NCI-H2196 treated with DMSO at 0.1 percent for 48 hours (cell line): Measurements from ENCODE around the gene GSG1L.
"Not testable (repeated sequence)": the region's sequence is repeated elsewhere in the genome, so short reads cannot be mapped to it uniquely, and the experiment has no call there.

Experiments used
- DNase-seq: peaks from one replicate; lab custom pipeline; 2025; ENCODE audit not compliant: unreplicated experiment; lab: John Stamatoyannopoulos, UW

The GSG1L gene

DNA sequence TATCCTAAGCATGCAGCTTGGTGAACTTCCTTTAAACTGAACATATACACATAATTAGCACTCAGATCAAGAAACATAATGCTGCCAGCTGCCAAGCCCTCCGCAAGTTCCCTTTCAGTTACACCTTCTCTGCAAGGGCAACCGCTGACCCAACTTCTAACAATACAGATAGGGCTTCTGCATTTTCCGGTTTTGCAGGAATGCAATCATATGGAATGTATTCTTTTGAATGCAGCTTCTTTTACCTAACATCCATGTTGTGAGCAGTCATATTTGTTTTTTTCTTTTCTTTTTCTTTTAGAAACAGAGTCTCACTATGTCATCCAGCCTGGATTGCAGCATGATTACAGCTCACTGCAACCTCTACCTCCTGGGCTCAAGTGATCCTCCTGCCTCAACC is 110.7 kb downstream of the GSG1L start:
- DNase-seq: no peak

DNA sequence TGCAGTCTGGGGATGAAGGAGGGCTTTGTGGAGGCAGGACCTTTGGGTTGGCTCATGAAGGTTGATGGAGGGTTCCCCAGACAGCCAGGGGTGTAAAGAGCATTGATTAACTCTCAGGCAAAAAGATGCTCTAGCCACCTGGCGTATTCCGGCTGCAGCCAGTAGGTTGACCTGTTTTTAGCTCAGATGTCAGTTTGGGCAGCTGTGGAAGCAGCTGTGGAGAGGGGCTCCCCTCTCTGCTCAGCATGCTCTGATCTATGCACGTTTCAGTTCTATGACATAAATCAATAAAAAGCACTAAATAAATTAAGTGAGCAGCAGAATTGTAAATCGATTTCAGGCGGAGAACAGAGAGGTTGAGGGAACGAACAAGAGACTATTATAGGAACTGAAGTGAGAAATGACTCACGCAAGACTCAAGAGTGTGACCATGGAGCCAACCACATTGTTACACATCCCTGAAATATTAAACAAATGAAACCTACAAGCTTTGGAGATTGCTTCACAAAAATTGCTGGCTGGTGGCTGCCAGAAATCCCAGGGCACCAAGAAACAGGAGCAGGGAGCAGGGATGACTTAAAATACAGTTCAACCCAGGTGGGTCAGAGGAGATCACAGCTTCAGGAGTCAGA is 111.9 kb downstream of the GSG1L start:
- no peak for DNase-seq

DNA sequence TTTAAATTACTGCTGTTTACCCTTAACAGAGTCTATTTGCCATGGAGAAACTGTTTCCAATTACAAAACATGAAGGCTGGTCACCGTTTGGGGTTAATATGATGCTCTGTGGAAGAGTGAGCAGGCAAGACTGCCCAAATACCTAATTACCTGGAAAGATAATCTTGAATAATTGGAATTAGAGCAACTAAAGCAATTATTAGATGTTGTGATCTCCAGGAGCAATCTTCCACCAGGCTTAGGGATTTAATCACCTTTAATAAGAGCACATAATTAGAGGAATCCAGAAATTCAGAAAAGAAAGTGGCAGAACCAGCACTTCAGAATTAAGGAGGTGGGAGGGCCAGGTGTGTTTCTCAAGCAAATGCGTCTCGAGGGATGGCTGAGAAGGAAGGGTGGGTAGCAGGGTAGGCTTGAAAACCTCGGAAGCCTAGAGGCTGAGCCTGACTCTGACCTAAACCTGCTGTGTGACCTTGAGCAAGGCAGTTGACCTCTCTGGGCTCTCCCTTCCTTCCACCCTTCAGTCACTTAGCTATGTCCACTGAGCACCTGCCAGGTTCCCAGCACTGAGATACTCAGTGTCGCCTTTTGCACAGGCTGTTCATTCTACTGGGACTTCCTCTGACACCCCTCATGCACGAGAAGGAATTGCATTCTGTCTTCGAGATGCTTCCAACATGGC is 113.2 kb downstream of the GSG1L start:
- no peak for DNase-seq

DNA sequence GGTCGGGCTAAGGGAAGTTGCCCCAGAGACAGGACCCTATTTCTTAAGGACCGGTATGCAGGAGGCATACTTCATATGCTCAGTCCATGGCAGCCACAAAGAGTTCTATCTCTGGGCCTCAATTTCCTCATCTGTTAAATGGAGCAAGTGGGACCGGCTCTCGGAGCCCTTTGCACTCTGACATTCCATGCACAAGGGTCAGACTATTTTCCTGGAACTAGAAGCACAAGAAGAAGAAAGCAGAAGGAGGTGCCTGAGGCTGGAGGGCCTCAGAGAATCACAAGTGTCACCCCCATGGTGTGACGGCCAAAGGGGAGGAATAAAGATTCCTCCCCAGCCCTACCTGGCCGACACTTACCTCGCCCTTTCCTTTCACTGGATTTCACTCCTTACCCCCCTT is 115.8 kb downstream of the GSG1L start:
- no peak for DNase-seq

DNA sequence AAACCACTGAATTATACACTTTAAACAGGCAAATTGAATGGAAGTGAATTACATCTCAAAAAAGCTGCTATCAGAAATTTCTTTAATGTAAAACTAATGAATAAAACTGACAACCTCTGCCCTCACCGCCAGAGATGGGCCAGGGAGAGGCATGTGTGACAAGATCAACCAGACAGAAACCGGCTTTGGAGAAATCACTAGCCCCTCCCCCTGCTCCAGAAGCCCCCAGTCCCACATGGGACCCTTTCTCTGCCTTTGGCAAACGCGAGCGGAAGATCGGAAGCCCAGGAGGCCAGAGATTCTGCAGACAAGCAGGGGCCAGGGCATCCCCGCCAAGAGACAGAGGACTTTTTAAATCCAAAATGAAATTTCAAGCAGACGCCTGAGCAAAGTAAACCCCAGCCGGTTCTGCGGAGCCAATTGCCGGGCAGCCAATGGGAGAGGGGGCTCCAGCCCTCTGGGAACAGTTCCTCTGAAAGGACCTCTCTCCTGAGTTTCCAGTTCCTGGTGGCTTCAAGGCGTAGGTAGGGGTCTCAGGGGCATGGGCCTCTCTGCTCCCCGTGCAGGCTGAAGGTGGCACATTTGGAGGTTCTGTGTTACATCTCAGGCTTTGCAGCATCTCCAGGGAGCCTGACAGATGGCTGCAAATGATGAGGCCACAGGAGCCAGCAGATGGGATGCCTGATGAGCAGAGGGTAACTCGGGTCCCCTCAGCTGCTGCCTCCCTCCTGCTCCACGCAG is 118.1 kb downstream of the GSG1L start:
- no peak for DNase-seq

DNA sequence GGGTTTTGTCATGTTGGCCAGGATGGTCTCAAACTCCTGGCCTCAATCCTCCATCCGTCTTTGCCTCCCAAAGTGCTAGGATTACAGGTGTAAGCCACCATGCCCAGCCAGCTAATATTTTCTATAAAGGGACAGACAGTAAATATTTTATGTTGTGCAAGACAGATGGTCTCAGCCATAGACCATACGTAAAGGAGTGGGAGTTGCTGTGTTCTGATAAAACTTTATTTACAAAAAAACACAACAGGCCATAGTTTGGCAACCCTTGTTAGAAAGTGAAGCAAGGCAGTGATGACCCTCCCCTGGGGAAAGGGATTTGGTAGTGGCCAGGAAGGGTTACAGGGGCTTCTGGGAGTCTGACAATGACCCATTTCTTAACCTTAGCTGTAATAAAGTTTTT is 119.7 kb downstream of the GSG1L start:
- DNase-seq: no peak

DNA sequence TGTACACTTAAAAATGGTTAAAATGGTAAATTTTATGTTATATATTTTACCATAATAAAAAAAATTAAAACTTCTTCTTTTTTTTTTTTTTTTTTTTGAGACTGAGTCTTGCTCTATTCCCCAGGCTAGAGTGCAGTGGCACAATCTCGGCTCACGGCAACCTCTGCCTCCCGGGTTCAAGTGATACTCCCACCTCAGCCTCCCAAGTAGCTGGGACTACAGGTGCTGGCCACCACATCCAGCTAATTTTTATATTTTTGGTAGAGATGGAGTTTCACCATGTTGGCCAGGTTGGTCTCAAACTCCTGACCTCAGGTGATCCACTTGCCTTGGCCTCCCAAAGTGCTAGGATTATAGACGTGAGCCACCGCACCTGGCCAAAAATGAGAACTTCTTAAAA is 121.4 kb downstream of the GSG1L start:
- not testable (repeated sequence) for DNase-seq

DNA sequence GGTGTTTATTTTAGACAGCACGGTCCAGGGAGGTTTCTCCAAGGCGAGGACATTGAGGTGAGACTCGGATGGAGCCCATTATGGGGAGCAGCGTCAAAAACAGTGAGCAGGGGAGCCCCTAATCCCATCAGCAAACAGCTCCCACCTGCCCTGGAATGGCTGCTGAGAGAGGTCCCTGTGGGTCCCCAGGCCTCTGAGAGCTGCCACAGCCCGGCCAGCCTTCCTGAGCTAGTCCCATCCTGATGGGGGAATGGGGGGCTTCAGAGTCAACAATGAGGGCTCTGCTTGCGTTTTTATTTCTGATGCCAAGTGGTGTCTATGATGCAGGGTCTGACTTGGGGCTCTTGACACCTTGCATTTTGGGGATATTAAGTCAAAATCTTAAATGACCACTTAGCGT is 128.4 kb downstream of the GSG1L start:
- no peak for DNase-seq

DNA sequence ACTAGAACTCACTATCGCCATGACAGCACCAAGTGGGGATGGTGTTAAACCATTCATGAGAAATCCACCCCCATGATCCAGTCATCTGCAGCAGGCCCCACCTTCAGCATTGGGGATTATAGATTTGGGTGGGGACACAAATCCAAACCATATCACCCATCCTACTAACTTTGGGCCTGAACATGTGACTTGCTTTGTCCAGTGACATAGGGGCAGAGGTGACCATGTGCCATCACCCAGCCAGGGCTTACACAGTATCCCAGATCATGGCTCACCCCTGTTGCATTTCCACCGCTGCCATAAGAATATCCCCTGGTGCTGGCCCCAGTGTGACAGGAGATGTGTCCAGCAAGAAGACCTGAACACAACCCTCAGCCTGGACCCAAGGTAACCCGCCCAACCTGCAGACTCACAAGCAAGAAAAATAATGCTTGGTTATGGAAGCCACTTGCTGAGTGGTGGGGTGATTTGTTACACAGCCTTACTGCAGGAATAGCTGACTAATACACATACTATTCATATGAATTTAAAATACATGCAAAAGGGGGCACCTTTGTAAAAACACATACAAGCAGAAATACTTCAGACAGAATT is 130.9 kb downstream of the GSG1L start:
- DNase-seq: no peak

DNA sequence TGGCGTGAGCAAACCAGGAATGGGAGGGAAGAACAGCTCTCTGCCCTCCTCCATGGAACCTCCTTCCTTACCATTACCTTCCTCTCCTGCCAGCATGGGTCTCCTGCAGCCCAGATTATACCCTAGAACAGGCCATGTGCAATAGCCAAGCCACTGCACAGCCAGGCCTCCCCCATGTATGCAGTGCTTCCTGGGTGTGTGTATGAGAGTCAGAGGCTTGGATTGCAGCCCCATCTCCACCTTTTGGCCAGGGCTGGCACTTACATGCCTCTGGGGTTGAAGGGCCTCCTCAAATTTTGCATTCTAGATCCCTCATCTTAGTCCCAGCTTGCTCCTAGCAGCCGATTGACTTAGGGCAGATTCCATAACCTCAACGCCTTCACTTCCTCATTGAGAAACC is 133.7 kb downstream of the GSG1L start:
- DNase-seq: no peak

DNA sequence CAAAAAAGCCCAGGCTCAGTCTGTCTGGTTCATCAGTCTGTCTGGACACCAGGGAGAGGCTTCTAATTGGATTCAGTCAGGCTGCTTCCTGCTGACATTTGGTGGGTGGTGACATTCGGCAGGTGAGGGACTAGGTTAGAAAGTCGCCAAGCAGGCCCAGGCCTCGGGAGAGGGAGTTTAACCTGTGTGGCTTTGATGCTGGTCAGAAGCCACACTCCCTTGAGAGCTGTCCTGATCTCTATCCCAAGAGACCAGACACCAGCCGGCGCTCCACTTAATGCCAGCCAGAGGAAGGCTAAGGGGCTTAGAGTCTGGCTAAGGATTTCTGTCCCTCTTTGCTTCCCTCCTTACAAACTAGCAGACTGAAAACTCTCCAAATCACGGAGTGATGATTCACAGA is 135.0 kb downstream of the GSG1L start:
- DNase-seq: no peak

DNA sequence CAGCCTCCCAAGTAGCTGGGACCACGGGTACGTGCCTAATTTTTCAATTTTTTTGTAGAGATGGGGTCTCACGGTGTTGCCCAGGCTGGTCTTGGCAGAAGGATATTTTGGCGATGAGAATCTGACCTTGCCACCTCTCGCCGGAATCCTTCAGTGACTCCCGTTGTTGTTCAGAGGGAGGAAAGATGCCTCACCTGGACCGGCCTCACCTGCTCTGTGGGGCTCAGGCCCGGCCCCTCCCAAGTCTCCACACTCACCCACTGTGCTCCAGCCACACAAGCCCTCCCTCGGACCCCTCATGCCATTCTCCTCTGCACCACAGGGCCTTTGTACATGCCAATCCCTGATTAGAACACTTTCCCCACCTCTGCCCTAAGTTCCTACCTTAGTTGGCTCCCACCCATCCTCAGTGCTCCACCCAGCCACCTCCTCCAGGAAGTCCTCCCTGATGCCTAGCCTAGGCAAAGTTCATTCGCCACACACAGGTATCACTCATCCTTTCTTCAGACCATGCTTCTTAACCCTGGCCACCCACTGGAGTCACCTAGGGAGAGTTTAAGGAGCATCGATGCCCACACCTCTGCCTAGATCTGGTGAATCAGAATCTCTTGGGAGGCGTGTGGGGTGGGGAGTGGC is 136.1 kb downstream of the GSG1L start:
- DNase-seq: no peak

DNA sequence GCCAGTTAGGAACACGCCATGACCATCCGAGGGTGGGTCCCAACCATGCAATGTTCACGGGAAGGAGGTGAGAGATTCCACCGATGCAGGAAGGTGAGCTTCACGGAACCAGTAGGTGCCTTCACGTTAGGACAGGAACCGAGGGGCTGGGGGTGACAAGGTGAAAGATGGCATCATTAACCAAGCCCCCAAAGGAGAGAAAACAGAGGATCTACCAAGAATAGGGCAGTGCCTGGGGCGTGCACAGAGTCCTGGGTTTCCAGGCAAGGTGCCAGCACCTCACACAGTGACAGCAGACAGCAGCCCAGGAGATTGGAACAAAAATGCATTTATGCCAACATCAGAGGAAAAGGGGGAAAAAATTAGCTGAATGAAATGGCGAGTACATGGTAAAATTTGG is 137.9 kb downstream of the GSG1L start:
- DNase-seq: no peak

DNA sequence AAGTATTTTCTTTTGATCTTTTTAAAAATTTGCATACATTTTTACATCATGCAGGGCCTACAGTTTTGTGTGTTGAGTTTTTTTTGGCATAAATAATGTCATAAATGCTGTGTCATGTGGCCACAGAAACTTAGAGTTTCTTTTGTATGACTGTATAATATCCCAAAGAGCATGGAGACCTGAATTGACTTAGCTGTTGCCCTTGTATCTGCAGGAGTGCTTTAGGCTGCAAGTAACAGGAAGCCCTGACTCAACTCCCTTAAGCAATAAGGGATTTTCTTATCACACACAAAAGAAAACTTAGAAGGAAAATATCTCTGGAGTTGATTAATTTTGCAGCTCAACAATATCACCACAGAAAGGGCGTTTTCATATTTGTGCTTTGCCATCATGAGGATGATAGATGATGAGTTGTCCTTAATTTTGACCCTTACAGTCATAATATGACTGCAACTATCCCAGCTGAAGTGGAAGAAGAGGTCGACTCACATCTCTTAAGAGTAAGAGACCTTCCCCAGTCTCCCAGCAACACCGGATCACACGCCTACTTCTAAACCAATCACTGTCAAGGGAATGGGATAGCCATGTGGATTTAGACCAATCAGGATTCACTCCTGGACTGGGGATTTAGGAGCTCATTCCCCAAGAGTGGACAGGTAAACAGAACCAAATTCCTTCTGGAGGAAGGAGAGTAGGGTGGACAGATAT is 138.9 kb downstream of the GSG1L start:
- DNase-seq: no peak

DNA sequence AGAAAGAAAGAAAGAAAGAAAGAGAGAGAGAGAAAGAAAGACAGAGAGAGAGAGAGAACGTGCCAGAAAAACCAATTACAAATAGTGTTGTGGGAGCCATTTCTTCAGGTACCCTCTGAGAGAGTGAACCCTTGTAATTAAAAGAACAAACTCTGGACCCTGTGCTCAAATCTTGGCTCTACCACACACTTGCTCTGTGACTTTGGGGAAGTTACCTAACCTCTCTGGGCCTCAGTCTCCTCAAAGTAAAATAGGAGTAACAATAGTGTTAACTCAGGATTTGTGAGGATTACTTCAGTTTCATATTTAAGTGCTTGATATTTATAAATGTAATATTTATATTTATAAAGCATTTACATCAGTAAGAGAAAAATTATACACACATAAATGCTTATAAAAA is 139.8 kb downstream of the GSG1L start:
- no peak for DNase-seq

DNA sequence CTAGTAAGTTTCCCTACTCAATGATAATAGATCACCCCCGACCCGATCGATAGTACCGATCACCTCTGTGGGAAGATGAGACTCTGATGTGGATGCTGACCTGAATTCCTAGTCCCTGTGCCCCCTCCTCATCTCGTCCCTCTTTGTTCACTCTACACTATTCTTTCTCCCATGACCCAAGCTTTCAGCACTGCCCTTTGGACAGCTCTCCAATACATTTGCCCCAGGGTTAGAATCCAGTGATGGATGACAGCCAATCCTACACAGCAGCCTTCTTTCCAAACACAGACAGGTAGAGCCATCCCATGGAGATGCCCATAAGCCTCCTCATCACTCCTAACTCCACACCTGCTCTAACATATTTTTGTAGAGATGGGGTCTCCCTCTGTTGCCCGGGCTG is 141.1 kb downstream of the GSG1L start:
- no peak for DNase-seq

DNA sequence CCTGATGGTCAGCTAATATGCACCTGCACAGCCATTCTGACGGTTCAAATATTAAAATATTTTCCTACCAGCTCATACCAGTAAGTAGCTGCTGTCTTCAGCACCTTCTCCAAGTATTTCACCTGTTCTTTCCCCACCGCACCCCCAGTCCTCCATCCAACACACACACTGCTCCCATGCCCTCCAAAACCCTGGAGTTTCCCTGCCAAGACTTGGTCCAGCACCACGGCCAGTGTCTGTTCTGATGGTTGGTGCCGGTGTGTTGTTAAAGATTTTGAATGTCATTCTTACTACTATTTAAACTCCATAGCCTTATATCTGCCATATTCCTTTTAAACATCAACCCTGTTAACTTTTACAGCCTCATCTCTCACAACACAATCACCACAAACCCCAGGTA is 142.4 kb downstream of the GSG1L start:
- no peak for DNase-seq

DNA sequence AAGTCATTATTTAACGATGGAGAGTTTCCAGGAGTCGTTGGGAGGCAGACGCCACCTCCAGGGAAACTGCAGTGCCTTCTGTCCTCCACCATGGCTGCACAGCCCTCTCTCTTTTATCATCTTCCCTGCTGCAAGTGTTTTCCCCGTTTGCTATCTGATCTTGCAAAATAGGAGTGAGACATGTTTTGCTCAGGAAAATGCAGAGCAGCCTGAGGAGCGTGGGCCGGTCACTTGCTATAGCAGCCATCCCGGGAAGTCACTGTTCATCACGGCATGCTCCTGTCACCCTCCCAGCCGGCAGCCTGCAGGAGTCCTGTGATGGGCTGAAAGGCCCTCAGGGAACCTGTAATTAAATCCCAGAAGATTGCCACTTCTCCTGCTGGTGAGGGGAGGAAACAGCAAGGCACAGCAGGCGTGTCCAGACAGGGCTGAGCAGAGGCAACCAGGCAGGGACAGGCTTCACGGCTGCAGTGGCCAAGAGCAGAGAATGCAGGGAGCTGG is 143.1 kb downstream of the GSG1L start:
- DNase-seq: no peak

DNA sequence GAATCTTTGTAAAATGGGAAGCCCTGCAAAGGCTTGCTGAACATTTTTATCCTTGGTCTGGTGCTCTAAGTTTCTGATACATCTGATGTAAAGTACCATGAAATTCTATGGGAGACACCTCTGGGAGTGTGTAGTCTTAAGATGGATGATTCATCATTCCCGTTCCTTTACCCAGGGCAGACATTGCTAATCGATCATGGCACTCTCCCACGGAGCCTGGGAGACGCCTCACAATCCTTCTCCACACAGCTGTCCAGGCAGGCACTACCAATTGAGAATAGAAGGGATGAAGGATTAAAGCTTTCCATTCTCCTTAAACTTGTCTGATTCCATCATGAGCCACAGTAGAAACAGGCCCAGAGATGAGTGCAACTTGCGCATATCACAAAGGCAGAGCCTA is 144.8 kb downstream of the GSG1L start:
- DNase-seq: no peak

DNA sequence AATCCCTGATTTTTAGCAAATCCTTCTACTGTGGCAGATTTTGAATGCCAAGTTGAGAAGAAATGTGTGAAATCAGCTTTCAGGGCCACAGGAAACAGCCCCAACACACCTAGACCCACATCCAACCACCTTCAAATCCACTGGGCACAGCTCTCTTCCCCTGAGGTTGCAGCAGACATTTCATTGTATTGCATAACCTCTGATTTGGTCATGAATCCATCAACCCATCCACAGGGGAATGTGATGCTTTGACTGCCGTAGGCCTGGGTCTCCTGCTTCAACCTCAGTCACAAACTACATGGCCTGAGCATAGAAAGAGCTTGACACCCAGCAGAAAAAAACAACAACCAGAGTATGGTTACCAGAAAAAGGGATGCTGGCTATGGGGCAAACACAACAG is 145.6 kb downstream of the GSG1L start:
- no peak for DNase-seq

DNA sequence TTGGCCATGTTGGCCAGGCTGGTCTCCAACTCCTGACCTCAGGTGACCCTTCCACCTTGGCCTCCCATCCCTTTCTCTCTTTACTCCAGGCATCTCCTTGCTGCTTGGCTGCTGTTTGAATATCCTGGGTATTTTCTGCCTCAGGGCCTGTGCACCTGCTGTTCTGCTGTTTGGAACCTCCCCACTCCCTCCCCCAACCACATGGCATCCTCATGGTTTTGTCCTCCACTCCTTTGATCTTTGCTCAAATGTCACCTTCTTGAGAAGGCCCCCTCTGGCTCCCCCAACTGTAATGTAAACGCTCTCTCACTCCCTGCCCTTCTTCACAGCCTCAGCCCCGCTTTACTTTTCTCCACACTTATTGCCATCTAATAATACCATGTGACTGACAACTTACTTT is 152.0 kb downstream of the GSG1L start:
- no peak for DNase-seq
